WTC11 (cell line): ENCODE measurements around the gene BICC1. TPM values are rescaled to one million over a fixed set of nuclear protein-coding genes. Genes with fewer than 3 reads are reported as not detected.

Source experiments
- ATAC-seq: fragments of 200-7000 bp; cut with Tn5 transposase; 2 replicates; pipeline ENCODE4 v1.10.0; 2021; ENCODE audit warnings: mild to moderate bottlenecking, moderate library complexity
- CTCF ChIA-PET: fragments of 300-600 bp; sonication (Branson Sonifier 250); formaldehyde crosslinking; loops from one replicate; lab custom pipeline; 2021; ENCODE audit warnings: antibody characterized with exemption; lab: Charles Lee
- POLR2A ChIA-PET: fragments of 350-600 bp; sonication (Branson Sonifier 250); formaldehyde crosslinking; loops from one replicate; lab custom pipeline; 2021; ENCODE audit warnings: antibody characterized with exemption; lab: Charles Lee
- DNase-seq: peaks from one replicate; pipeline ENCODE4 v3.0.0; 2021; ENCODE audit warnings: low spot score
- H3K27ac Mint-ChIP-seq: 2 replicates; pipeline ENCODE4 v1.8.0; 2021; ENCODE audit warnings: mixed read lengths
- H3K27me3 Mint-ChIP-seq: 2 replicates; pipeline ENCODE4 v1.8.0; 2021; ENCODE audit warnings: low read depth, mild to moderate bottlenecking, moderate library complexity, mixed read lengths
- H3K36me3 Mint-ChIP-seq: 2 replicates; pipeline ENCODE4 v1.8.0; 2021; ENCODE audit warnings: mixed read lengths
- H3K4me1 Mint-ChIP-seq: 2 replicates; pipeline ENCODE4 v1.8.0; 2022; ENCODE audit warnings: mixed read lengths
- H3K4me3 Mint-ChIP-seq: 2 replicates; pipeline ENCODE4 v1.8.0; 2021; ENCODE audit warnings: mild to moderate bottlenecking, moderate library complexity, mixed read lengths
- H3K9me3 Mint-ChIP-seq: 2 replicates; pipeline ENCODE4 v1.8.0; 2021; ENCODE audit warnings: mixed read lengths
- AFF4 ChIP-seq: sonication (generic); formaldehyde crosslinking; IDR thresholded peaks from 2 replicates; pipeline ENCODE4 v1.8.1; 2023; ENCODE audit warnings: mild to moderate bottlenecking, missing genetic modification reagents, borderline replicate concordance
- AR ChIP-seq: fragments of 250-450 bp; sonication (Bioruptor Pico); IDR thresholded peaks from 2 replicates; pipeline ENCODE4 v1.9.0; 2021; ENCODE audit warnings: mild to moderate bottlenecking
- ATF3 ChIP-seq: sonication (generic); formaldehyde crosslinking; conservative IDR thresholded peaks from 2 replicates; pipeline ENCODE4 v1.8.1; 2022; ENCODE audit warnings: mild to moderate bottlenecking, missing genetic modification reagents
- ATF6 ChIP-seq: sonication (generic); formaldehyde crosslinking; IDR thresholded peaks from 2 replicates; pipeline ENCODE4 v1.8.1; 2023; ENCODE audit warnings: mild to moderate bottlenecking, missing genetic modification reagents
- CDX4 ChIP-seq: fragments of 250-450 bp; sonication (Bioruptor Pico); IDR thresholded peaks from 2 replicates; pipeline ENCODE4 v1.9.0; 2021; ENCODE audit warnings: moderate library complexity, mild to moderate bottlenecking, inconsistent platforms, borderline replicate concordance
- E2F1 ChIP-seq: sonication (generic); formaldehyde crosslinking; IDR thresholded peaks from 2 replicates; pipeline ENCODE4 v1.8.0; 2022; ENCODE audit warnings: mild to moderate bottlenecking, missing genetic modification reagents
- ETV6 ChIP-seq: sonication (generic); formaldehyde crosslinking; IDR thresholded peaks from 2 replicates; pipeline ENCODE4 v1.8.1; 2022; ENCODE audit warnings: mild to moderate bottlenecking, missing genetic modification reagents
- GABPB1 ChIP-seq: sonication (generic); formaldehyde crosslinking; IDR thresholded peaks from 2 replicates; pipeline ENCODE4 v1.8.1; 2023; ENCODE audit warnings: mild to moderate bottlenecking, missing genetic modification reagents
- JAZF1 ChIP-seq: fragments of 250-450 bp; sonication (Bioruptor Pico); IDR thresholded peaks from 2 replicates; pipeline ENCODE4 v1.9.0; 2021; ENCODE audit warnings: moderate library complexity, mild to moderate bottlenecking, inconsistent platforms
- PREB ChIP-seq: sonication (generic); formaldehyde crosslinking; IDR thresholded peaks from 2 replicates; pipeline ENCODE4 v1.8.1; 2022; ENCODE audit warnings: mild to moderate bottlenecking, missing genetic modification reagents, moderate library complexity, borderline replicate concordance
- TEAD1 ChIP-seq: sonication (generic); formaldehyde crosslinking; IDR thresholded peaks from 2 replicates; pipeline ENCODE4 v1.8.0; 2022; ENCODE audit warnings: mild to moderate bottlenecking, missing genetic modification reagents
- ZNF219 ChIP-seq: sonication (generic); formaldehyde crosslinking; IDR thresholded peaks from 2 replicates; pipeline ENCODE4 v1.8.0; 2023; ENCODE audit warnings: missing genetic modification reagents, mild to moderate bottlenecking, borderline replicate concordance
- ZNF281 ChIP-seq: sonication (generic); formaldehyde crosslinking; IDR thresholded peaks from 2 replicates; pipeline ENCODE4 v1.8.0; 2023; ENCODE audit warnings: mild to moderate bottlenecking, missing genetic modification reagents
- ZSCAN18 ChIP-seq: fragments of 250-450 bp; sonication (Bioruptor Pico); IDR thresholded peaks from 2 replicates; pipeline ENCODE4 v2.1.2; 2022; ENCODE audit warnings: mild to moderate bottlenecking, moderate library complexity
- total RNA-seq: library from RNA; stranded (reverse); gene quantifications from 3 replicates; pipeline ENCODE4 v1.2.3, GENCODE V29; 2021

Gene BICC1
- total RNA-seq, 1 experiment from 2014 or later = 0.61 TPM

- TF ChIP-seq PREB = no peak
- no peak for TF ChIP-seq TEAD1 (CRISPR knock-in tag)
- TF ChIP-seq ATF3 (CRISPR knock-in tag) = no peak
- TF ChIP-seq ETV6 (CRISPR knock-in tag) = no peak
These were observed 323.6 kb downstream of the BICC1 start (continued) for GRCh38 chr10:58836176-58836700.

- ATAC-seq (no peak), DNase-seq (no peak)
- peaks cover 6% of the 10 kb centered on the region for H3K9me3 Mint-ChIP-seq
- no peak overlapping the region for H3K27ac Mint-ChIP-seq
- H3K4me1 Mint-ChIP-seq = peaks cover 3% of the 10 kb centered on the region
- no peak overlapping the region for H3K4me3 Mint-ChIP-seq
- TF ChIP-seq AFF4 (CRISPR knock-in tag) = no peak
- TF ChIP-seq JAZF1 (CRISPR knock-in tag) = no peak
- no peak for TF ChIP-seq ZNF219 (CRISPR knock-in tag)
- TF ChIP-seq ATF6 = no peak
- TF ChIP-seq GABPB1 (CRISPR knock-in tag) = no peak
- TF ChIP-seq E2F1 = no peak
- TF ChIP-seq ZSCAN18 (CRISPR knock-in tag) = no peak
- no peak for TF ChIP-seq CDX4 (CRISPR knock-in tag)
- no peak for TF ChIP-seq ETV6 (CRISPR knock-in tag)
- no peak for TF ChIP-seq ZNF281 (CRISPR knock-in tag)
- no peak for TF ChIP-seq AR (CRISPR knock-in tag)
- POLR2A ChIA-PET = no interaction called here
- CTCF ChIA-PET = no interaction called here
- no peaks in the 10 kb centered on the region for H3K36me3 Mint-ChIP-seq
- no peaks in the 10 kb centered on the region for H3K27me3 Mint-ChIP-seq
These were observed 324.4 kb downstream of the BICC1 start for GRCh38 chr10:58836991-58837575.
